ENCODE measurements around the gene NR6A1.

GRCh38 chr9:124493794-124494479, 277.2 kb downstream of the NR6A1 start:
- TF ChIP-seq, protein P1, sequence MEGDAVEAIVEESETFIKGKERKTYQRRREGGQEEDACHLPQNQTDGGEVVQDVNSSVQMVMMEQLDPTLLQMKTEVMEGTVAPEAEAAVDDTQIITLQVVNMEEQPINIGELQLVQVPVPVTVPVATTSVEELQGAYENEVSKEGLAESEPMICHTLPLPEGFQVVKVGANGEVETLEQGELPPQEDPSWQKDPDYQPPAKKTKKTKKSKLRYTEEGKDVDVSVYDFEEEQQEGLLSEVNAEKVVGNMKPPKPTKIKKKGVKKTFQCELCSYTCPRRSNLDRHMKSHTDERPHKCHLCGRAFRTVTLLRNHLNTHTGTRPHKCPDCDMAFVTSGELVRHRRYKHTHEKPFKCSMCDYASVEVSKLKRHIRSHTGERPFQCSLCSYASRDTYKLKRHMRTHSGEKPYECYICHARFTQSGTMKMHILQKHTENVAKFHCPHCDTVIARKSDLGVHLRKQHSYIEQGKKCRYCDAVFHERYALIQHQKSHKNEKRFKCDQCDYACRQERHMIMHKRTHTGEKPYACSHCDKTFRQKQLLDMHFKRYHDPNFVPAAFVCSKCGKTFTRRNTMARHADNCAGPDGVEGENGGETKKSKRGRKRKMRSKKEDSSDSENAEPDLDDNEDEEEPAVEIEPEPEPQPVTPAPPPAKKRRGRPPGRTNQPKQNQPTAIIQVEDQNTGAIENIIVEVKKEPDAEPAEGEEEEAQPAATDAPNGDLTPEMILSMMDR (conservative IDR thresholded peaks at IDR 0.05 in 1 of 2, IDR thresholded peaks at IDR 0.05 in 1 of 2; ENCODE audit: extremely low read depth in 1 of 2, insufficient read depth in 1 of 2, low read depth in 1 of 2, low read length in 2 of 2), result no peak
- no peak for TF ChIP-seq EZH2 (IDR thresholded peaks at IDR 0.05; ENCODE audit: borderline replicate concordance, low read length)

All from mammary epithelial cell (primary cell).